Left kidney (tissue), 8 donors: ENCODE measurements around the gene MRPS27. TPM values are rescaled to one million over a fixed set of nuclear protein-coding genes. Genes with fewer than 3 reads are reported as not detected.
A peak's percentile ranks its signal among the peaks of the same experiment; 100 is the strongest.

Source experiments
- DNase-seq: peaks from one replicate; pipeline ENCODE4 v3.0.0-alpha.2; 2013
- long read RNA-seq, 8 donors: transcript quantifications; one replicate each; lab custom pipeline, GENCODE V29; 2026
- polyA plus RNA-seq: library from polyadenylated mRNA; unstranded; fragments of 120-200 nt; gene quantifications from one replicate; pipeline ENCODE4 v1.2.1, GENCODE V29; 2013; ENCODE audit not compliant: insufficient read length

MRPS27 gene
- polyA plus RNA-seq = 80.1 TPM
- long read RNA-seq, donor 1, transcript MRPS27-201 (11 exons, 2,785 nt) = major isoform, 8 of 22 reads
- long read RNA-seq, donor 1, partial matches to known transcripts = 12 of 22 reads
- long read RNA-seq, donor 1, other reads (novel, unspliced or antisense) = 0 of 22 reads
- long read RNA-seq, donor 2, transcript MRPS27-201 (11 exons, 2,785 nt) = major isoform, 24 of 45 reads
- long read RNA-seq, donor 2, partial matches to known transcripts = 21 of 45 reads
- long read RNA-seq, donor 2, other reads (novel, unspliced or antisense) = 0 of 45 reads
- long read RNA-seq, donor 3, transcript MRPS27-201 (11 exons, 2,785 nt) = major isoform, 13 of 31 reads
- long read RNA-seq, donor 3, partial matches to known transcripts = 17 of 31 reads
- long read RNA-seq, donor 3, other reads (novel, unspliced or antisense) = 0 of 31 reads
- long read RNA-seq, donor 4, partial matches to known transcripts = 0 of 1 reads
- long read RNA-seq, donor 4, other reads (novel, unspliced or antisense) = 0 of 1 reads
- long read RNA-seq, donor 5, transcript MRPS27-201 (11 exons, 2,785 nt) = major isoform, 13 of 17 reads
- long read RNA-seq, donor 5, partial matches to known transcripts = 0 of 17 reads
- long read RNA-seq, donor 5, other reads (novel, unspliced or antisense) = 0 of 17 reads
- long read RNA-seq, donor 6, transcript MRPS27-201 (11 exons, 2,785 nt) = major isoform, 24 of 25 reads
- long read RNA-seq, donor 6, partial matches to known transcripts = 0 of 25 reads
- long read RNA-seq, donor 6, other reads (novel, unspliced or antisense) = 0 of 25 reads
- long read RNA-seq, donor 7, transcript MRPS27-201 (11 exons, 2,785 nt) = major isoform, 18 of 28 reads
- long read RNA-seq, donor 7, partial matches to known transcripts = 7 of 28 reads
- long read RNA-seq, donor 7, other reads (novel, unspliced or antisense) = 0 of 28 reads
- long read RNA-seq, donor 8, transcript MRPS27-201 (11 exons, 2,785 nt) = major isoform, 10 of 10 reads
- long read RNA-seq, donor 8, partial matches to known transcripts = 0 of 10 reads
- long read RNA-seq, donor 8, other reads (novel, unspliced or antisense) = 0 of 10 reads

DNA sequence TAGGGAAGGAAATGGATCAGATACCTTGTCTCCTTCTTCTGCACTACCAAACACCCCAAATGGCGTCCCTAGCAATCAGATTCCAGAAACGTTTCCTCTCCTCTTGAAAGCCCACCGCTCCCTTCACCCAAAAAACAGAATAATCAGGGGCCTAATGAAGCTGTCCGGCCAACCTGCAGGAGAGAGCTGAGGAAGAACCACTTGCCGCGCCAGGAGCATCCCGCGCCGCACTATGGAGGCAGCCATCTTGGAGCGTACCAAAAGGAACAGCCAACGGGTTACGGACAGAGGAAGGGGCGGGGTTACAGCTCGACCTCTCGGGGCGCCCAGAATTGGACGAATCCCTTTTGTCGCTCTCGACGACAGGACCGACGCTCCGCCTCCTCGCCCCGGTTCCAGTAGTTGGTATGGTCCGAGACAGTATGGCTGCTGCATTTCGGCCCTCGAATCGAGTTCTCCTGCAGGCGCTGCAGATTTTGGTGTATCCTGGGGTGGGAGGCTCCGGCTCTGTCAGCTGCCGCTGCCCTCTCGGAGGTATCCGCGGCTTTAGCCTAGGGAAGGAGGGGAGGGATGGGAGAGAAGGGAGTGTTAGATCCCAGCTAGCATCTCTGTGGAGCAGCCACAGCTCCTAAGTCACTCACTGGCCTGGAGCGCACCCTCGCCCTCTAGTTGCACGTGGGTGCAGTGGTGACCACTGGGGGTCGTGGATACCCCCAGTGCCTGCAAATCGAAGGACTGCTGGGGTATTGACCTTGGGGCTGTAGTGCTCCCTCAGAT, at the start of gene MRPS27, which contains the start of gene PTCD2:
Gene MRPS27 (minus strand): TSS at position 265 of the 777 bp plus-strand sequence. CDS start 19 bp downstream, at position 246.
Gene PTCD2 (plus strand): TSS at position 398 of the 777 bp plus-strand sequence. CDS start 10 bp downstream, at position 408.
- DNase-seq = peak; percentile 98

DNA sequence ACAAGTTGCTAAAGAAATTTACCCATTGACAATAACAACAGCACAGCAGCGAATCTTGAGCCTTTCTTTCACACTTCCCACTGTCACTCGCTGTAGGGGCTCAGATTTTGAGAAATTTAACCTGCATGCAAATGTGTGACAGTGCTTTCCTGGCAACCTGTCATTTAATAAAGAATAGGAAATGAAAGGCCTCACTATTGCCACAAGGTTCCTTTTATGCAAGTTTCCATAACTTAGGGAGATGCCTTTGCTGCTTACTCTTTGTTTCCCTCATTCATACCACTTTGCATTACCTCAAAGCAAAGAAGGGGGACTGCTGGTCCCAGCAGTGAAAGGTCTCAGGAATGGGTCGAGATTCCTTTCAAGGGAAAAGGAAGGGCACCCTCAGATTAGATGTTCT, 49.7 kb upstream of the MRPS27 start:
- no peak for DNase-seq

DNA sequence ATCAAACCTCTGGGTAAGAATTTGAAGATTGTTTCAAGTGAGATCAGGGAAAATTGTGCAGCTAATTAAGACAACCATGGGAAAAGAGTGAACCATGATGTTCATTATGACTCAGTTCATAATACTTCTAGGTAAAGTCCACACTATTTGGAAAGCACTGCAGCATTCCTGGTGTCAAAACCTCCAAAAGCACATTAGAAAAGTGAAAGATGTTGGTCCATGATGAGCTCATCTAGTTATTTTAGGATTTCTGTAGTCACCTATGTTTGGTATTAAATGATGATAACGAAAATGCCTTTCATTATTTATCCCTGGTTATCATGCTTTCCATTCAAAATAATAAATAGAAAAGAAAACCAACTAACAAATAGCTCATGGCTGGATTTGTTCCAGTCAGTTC, 49.3 kb upstream of the MRPS27 start:
- DNase-seq = no peak

DNA sequence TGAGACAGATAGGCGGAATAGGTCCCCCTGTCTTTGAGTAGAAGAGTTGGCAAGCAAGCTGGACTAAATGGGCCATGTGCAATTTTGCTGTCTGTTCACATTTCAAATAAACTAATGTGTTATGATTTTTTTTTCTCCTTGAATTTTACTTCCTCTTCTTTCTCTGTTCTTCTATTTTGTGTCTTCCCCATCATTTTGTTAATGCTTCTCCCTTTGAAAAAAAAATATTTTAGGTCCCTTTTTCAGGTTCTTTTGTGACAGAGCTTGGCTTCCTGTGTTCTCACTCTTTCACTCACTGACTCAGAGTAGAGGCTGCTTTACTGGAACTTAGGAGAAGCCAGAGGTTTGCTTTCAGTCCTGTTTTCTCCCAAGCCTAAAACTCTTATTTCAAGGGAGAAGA, 48.2 kb upstream of the MRPS27 start:
- no peak for DNase-seq

DNA sequence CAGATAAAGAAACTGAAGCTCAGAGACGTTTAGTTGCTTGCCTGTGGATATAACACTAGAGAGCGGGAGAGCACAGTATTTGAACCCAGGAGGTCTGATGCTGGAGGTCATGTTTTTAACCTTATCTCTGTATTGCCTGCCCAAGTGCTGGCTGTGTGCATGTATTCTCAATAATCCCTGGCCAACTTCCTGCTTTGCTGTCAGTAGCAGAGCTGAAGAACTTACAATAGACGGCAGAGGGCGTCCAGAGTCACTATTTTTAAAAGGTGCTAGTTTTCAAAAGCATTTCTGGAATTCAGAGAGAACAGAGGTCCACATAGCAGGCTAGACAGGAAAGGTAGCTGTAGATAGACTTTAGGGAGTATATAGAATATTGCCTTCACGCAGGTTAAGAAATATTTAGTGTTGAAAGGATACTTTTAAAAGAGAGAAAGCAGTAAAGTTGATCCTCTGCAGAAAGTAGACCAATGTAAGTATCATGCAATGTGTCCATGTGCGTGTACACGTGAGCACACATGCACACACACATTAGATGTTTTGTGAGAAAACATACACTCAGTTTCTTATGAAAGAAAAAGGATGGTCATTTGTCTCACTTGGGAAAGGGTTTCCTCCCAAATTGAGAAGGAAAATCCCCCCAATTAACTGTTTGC, 46.4 kb upstream of the MRPS27 start:
- peak; percentile 74 for DNase-seq

DNA sequence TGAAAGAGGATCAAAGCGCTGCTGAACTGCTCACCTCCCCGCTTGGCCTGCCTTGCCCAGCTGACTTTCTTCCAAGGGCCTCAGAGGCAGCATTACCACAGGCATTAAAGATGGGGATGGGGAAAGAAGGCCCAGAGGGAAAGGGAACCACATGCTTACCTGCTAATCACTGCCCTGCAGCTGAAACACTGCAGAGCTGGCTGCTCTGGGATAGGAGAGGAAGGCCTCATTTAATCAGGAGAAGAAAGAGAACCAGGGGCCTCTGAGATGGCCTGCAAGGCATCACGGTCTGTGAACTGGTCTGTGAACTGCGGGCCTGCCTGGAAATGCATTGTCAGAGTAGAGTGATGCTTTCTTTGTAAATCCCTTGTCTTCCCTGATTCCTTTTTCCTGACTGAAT, 44.9 kb upstream of the MRPS27 start:
- no peak for DNase-seq

DNA sequence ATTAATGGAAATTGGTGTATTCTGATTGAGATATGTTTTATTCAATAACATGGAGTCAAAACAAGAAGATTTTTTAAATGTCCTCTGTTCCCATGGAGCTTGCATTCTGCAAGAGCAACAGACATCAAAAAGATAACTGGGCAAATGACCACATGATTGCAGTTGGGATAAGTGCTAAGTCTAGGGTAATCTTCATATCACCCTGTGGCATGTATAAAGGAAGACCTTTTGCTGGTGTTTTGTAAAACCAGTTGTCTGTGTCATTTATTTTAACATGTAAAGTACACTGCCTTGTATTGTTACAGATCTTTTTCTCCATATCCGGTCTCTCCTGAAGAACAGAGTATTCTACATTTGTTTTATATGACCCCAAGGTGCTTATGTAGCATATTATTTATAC, 44.1 kb upstream of the MRPS27 start:
- DNase-seq = no peak

DNA sequence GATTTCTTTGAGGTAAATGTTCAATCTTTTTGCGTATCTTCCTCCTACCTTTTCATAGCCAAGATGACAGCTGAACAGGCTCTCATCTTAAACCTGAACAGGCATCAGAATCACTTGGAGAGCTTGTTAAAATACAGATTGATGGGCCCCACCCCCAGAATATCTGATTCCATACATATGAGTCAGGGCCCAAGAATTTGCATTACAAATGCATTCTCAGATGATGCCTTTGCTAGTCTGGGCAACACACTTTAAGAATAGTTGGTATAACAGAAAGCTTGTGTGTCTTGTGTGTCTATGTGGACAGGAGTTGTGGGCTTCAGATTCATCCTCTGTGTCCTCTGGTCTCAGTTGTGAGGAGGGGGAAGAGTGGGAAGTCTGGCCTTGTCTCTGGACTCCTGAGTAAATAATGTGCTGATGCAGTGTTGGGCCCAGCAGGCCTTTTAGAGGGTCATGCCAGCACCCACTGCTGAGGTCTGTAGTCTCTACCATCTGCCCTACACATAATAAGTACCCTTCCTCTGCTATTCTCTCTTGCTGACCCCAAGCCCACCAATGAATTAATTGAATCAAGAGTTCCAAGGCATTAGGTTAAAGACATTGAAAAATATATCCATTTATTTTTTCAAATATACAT, 43.2 kb upstream of the MRPS27 start:
- DNase-seq = no peak

DNA sequence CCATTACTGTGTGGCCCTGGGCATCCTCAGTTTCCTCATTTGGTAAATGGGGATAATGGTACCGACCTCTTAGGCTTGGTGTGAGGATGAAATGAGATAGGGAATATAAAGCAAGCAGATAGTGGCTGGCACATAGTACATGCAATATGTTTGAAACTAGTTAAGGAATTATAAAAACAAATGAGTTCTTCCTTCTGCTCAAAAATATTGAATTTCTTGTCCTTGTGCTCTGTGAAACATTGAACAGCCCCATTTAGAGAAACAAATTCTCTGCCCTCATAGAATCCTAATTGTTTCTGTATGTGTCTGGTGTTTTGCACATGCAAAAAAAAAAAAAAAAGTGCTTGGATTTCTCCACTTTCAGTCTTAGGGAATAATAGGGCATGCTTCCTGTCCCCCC, 39.8 kb upstream of the MRPS27 start:
- no peak for DNase-seq

DNA sequence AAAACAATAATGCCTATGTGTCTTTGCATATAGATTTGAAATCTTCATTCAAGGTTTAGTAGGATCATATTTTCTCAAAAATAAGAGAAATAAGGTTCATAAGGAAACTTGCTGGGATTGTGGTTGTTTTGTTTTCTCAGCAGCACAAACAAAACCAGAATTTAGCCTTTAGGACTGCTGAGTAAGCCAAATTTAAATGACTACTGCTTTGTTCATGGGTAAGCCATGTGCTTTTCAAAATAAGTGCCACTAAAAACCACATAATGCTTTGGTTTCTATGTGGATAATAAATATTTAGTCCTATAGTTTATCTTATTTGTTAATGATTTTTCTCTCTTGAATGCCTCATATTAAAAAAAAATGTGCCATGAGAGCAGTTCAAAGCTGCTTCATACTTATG, 38.9 kb upstream of the MRPS27 start:
- DNase-seq = no peak

DNA sequence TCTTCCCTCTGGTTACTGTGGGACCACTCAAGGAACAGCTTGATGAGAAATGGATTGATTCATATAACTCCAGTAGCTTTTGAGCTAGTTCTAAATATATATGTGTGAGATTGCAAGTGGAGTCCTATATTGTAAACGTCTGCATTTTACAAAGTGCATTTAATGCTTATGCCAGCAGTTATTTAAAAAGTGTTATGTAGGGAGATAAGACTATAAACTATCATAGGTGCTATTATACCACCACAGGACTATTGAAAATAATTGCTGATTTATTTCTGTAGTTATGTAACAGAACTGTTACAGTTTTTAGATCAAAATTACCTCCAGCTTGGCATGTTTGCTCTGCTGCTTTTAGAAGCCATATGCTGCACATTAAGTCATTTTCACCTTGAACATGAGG, 36.3 kb upstream of the MRPS27 start:
- DNase-seq = no peak

DNA sequence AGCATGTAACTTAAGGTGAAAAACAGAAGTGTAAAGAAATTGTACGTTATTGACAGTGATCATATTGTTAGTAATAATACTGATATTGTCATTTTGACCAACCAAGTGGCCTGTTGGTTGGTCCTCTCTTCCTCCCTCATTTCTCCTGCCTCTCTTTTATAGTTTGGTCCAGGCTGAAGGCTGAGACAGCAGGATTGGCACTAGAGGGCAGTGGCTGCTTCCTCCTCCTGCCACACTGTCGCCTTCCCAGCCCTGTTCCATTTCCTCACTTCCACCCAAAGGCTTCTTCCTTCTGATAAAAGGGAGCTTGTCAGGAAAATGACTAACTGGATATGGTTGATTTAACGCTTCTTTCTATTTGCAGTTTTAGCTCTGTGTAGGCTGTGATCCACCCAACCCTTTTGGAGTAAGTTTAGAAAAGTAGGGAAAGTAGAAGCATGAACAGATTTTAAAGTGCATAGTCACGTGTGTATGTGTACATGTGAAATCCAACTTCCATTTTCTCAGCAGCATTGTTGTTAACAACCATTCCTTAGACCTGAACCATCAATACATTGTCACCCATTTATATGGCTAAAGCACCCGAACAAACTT, 35.8 kb upstream of the MRPS27 start:
- DNase-seq = peak; percentile 13

DNA sequence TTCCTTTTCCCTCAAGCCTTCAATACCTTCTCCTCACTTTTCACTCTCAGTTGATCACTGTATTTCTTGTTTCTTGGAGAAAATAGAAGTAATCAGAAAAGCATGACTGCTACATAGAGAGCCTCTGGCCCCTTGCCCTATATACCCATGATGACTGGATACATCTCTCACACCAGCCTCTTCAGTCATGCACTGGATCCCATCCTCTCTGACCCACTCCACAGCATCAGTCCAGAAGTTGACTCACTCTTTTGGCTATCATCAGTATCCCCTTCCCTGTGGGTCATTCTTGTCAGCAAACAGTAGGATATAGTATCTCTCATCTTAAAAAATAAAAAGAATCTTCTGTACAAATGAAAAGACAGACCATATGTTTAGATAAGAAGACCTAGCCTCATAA, 33.0 kb upstream of the MRPS27 start:
- DNase-seq = no peak

DNA sequence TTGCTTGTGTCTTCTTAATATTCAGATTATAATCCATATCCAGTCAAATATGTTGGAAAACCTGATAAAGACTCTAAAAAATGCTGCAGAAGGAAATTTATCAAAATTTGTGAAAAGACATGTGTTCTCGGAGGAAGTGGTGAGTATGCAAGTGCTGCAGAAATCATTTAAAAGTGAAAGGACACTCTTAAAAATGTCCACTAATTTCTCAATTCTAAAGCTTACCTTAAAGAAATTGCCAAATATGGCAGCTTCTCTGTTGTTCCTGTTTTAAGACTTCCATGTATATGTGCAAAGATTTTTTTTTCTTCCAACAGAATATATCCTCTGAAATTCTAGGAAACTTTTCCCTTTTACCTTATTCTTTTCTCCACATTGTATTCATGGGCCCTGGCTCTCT, 32.6 kb upstream of the MRPS27 start:
- no peak for DNase-seq

DNA sequence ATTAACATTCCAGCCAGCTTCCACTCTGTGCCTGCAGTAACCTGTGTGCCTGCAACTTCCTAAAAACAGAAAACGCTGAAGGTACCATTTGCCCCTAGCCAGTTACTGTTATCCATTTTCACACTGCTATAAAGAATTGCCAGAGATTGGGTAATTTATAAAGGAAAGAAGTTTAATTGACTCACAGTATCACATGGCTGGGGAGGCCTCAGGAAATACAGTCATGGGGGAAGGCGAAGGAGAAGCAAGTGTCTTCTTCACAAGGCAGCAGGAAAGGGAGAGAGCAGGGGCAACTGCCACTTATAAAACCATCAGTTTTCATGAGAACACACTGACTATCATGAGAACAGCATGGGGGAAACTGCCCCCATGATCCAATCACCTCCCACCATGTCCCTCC, 31.3 kb upstream of the MRPS27 start:
- DNase-seq = no peak

DNA sequence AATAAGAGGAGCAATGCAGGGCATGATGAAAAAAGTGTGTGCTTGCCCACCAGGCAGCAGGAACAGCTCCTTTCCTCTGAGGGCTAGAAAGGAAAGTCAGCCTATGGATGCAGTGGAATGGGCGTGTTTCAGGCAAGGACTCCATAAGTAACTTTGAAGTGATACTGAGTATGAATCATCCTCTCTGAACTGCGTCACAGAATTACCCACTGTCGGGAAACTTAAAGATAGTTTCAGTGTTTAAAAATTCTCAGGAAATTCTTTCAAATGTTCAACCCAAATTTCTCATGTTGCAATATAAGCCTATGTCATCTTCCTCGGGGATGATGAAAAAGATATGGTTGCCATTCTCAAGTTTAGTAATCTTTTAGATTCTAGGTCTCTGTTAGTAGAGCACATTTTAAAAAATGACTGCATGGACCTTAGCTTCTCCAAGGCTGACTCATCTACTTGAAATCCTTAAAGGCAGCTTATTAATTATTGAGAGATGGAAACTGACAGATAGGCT, 27.8 kb upstream of the MRPS27 start:
- DNase-seq = no peak

DNA sequence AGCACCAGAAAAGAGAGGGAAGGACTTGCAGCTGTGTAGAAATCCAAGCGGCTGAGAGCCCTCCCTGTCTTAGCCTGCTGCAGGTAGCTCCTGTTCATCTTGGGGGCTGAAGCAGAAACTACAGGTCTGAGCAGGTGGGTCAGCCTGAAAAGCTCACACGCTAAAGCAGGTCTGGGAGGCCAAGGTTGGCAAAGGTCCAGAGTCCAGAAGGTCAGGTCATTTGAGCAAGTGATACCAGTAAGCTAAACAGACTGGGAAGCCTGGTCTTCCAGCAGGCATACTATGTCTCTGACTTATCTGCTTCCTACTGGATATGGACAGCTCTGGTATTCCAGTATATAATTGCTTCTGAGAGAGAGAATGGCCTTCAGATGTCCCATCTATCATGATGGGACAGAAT, 26.4 kb upstream of the MRPS27 start:
- DNase-seq = no peak

DNA sequence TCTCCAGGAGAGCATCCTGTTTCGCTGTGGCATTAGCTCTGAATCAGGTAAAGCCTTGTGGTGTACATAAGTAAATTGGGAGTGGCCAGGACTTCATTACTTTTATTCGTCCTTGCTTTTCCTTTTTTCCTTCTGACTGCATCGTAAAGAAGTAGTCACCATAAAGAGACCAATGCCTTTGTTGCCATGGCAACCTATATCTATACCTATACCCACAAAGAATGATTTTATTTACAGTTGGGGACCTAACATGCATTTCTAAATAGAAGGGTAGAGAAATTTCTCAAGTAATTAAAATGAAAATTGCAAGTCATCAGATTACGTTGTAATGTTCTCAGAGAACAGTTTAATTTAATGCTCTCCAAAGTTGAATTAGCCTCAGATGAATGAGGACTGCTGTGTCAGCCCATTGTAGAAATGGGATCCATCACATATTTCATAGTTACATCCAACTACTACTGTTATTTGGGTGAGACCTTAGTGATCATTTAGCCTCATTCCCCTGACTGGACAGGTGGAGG, 18.7 kb upstream of the MRPS27 start:
- no peak for DNase-seq

DNA sequence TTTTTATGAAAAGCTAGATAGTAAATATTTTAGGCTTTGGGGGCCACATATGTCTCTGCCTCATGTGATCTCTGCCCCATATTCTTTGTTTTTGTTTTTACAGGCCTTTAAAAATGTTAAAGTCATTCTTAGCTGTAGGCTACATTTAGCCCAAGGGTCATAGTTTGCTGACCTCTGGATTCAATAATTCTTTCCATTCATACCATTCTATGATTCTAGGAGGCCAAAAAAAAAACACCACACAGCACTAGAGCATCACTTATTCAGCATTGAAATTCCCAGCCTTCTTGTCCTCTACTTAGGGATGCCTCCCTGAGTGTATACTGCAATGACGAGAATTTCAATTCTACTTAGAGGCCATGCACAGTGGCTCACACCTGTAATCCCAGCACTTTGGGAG, 17.1 kb upstream of the MRPS27 start:
- DNase-seq = no peak

DNA sequence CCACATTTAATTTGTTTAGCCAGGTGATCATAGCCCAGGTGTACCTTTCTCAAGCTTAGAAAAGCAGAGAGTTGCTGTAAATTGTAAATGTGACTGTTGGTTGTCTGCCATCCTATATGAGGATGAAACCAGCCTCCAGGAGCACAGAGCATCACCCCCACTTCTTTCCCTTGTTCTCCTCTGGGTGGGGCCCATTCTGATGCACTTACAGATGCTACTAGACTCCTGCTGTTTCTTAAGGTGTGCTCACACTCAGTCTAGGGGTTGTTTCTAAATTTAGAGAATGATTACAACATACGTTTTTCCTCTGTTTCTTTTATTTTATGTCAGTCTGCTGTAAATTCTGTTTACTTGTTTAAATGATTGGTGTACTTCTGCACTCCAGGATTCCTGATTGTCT, 10.7 kb upstream of the MRPS27 start:
- no peak for DNase-seq
